ENCODE measurements around the gene NTHL1.

NTHL1 gene

DNA sequence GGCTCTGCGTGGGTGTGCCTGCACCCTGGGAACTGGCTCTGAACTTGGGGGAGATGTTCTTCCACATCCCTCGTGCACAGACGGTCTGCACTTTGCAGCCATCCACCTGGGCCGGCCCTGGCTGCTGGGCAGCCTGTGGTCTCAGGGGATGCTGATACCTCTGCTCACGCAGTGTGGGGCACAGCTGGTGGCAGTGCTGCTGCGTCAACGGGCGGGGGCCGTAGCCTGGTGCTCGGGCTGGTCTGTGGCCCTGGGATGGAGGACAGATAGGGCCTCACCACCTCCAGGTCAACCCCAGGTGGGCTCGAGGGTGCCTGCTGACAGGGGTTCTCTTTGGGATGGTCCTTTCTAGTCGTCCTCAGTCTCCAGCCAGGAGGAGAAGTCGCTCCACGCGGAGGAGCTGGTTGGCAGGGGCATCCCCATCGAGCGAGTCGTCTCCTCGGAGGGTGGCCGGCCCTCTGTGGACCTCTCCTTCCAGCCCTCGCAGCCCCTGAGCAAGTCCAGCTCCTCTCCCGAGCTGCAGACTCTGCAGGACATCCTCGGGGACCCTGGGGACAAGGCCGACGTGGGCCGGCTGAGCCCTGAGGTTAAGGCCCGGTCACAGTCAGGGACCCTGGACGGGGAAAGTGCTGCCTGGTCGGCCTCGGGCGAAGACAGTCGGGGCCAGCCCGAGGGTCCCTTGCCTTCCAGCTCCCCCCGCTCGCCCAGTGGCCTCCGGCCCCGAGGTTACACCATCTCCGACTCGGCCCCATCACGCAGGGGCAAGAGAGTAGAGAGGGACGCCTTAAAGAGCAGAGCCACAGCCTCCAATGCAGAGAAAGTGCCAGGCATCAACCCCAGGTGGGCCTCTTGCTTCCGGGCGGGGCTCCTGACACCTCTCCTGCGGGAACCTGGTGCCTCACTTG is 36.5 kb upstream of the NTHL1 start:
- no peak for DNase-seq (ENCODE audit: low spot score)

DNA sequence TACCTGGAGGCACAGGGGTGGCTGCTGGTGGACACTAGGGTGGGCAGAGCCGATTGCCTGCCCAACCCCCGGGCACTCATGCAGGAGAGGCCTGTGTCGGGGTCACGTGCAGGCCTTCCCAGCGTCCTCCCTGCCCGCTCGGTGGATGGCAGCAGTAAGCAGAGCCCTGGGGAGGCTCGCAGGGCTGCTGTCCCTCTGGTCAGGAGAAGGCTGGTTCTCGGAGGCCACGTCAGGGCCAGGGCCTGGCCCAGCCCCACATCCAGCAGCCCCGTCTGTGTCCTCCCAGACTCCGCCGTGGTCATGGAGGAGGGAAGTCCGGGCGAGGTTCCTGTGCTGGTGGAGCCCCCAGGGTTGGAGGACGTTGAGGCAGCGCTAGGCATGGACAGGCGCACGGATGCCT is 35.8 kb upstream of the NTHL1 start:
- no peak for DNase-seq (ENCODE audit: low spot score)

DNA sequence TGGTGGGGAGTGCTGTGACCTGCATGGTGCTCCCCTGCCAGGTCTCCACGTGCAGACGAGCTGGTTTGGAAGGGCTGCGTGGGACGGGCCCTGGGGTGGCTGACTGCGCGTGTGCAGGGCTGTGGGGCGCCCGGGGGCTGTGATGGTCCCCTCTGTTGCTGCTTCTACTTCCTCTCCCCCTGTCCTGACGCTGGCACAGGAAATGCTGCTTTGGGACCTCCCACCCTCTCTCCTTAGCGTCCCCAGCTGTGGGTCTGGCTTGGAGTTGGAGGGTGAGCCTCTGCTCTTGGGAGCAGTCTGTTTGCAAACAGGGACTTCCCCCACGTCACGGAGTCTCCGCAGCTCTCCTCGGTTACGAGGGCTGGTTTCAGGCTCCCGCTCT is 35.3 kb upstream of the NTHL1 start:
- DNase-seq (ENCODE audit: low spot score): no peak

DNA sequence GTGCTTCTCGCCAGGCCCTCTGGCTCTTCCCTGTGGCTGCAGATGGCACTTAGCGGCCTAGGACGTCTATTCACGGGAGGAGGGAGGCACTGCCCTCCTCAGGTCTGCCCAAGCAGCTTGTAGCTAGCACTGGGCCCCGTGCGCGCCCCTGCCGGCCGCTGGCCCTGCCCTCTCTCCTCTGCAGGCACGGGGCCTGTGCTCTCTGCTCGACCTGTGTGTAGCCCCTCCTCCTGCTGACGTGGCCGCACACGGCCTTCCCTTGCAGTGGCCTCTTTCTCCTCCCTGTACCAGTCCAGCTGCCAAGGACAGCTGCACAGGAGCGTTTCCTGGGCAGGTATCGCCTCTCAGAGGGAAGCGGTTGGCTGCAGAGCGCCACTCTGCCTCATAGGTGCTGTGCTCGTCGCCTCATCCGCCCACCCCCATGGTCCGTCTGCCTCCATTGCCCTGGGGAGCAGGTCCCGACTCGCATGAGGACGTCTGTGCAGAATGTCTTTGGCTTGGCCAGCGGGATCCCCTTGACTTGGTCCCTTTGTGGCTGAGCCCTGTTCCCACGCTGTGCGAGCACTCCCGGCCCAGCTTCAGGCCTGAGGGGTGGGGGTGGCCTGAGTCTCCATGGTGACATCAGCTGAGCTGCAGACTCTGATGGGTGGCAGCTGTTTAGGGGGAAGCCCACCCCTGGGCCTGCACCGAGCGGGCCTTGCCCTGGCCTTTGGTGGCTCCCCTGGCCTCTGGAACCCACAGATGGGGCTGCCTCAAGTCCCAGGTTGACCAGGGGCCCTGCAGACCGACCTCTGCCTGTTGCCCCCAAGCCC is 34.7 kb upstream of the NTHL1 start:
- no peak for DNase-seq (ENCODE audit: low spot score)

DNA sequence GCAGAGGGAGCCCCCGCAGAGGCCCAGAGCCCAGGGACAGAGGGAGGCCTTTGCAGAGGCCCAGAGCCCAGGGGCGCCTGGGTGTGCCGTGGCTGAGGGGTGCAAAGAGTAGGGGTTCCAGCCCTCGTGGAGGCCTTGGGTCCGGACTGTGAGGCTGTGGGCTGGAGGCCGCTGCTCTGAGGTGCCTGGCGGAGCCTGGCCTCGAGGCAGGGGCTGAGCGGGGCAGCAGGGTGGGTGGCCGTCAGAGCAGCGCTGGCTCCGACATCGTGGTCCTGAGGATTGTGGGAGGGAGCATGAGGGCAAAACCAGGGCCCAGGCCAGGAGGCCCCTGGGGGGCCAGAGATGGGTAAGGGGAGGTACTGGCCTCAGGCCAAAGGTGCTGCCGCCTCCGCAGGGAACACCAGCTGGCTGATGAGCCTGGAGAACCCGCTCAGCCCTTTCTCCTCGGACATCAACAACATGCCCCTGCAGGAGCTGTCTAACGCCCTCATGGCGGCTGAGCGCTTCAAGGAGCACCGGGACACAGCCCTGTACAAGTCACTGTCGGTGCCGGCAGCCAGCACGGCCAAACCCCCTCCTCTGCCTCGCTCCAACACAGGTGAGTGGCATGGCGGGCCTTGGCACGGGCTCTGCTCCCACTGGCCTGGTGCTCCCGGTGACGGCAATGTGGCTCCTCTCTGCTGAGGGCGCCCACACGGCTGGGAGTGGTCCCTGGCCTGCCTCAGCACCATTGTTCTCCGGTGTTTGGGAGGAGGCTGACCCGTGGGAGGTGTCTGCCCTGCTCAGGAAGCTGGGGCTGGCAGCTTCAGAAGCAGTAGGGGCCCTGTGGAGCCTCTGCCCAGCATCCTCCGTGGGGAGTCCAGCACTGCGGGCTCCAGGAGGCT is 33.8 kb upstream of the NTHL1 start:
- DNase-seq (ENCODE audit: low spot score): no peak

DNA sequence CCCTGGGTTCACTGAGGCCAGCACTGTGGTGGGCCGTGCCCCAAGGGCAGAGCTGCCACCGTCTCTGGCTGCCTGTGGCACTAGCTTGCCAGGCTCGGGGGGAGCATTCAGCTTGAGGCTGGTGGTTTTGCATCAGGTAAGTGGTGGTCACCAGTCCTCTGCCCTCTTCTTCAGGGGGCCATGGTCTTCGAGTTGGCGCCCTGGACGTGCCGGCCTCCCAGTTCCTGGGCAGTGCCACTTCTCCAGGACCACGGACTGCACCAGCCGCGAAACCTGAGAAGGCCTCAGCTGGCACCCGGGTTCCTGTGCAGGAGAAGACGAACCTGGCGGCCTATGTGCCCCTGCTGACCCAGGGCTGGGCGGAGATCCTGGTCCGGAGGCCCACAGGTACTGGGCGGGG is 32.4 kb upstream of the NTHL1 start:
- no peak for DNase-seq (ENCODE audit: low spot score)

DNA sequence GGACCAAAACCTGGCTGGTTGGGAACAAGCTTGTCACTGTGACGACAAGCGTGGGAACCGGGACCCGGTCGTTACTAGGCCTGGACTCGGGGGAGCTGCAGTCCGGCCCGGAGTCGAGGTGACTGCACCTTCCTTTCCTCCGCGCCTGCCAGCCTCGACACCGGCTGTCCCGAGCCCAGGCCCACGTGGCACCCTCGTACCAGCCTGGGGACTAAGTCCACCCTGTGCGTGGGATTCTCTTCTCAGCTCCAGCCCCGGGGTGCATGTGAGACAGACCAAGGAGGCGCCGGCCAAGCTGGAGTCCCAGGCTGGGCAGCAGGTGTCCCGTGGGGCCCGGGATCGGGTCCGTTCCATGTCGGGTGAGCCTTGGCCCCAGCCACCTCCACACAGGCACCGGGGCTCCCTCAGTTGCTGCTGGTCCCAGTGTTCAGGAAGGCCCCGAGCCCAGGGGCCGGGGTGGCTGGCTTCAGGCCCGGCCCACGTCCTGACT is 31.7 kb upstream of the NTHL1 start:
- no peak for DNase-seq (ENCODE audit: low spot score)

DNA sequence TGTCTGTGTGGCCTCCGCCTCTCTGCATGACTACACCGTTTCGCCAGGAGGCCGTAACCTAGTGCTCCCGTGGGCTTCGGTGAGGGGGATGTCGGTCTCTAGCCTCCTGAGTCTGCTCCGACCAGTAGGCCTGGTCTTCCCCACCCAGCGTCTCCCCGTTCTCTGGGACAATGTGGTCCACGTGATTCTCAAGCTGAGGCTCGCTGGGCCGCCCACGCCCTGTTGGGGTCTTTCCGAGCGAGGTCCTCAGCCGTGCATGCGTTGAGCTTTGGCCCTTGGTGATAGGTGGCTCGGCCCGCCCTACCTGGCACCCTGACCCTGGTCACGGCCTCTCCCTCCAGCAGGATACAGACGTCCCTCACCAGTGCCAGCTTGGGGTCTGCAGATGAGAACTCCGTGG is 31.1 kb upstream of the NTHL1 start:
- no peak for DNase-seq (ENCODE audit: low spot score)

DNA sequence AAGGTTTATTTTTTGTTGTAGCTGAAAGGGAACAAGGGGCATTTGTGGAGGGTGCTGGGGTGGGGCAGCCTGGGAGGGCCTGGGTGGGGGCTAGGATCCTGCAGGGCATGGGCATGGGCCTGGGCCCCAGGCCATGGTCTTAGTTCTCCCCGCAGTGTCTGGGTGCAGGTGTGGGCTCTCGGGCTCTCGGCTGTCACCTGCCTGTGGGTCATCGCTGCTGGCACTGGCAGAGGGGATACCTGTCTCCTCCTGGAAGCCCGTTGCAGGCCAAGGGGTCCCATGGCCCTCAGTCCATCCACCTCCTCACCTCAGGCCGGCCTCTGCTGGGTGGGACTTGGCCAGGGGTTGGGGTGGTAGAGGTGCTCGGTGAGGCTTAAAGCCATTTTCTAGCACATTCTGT is 30.5 kb upstream of the NTHL1 start:
- DNase-seq (ENCODE audit: low spot score): no peak

DNA sequence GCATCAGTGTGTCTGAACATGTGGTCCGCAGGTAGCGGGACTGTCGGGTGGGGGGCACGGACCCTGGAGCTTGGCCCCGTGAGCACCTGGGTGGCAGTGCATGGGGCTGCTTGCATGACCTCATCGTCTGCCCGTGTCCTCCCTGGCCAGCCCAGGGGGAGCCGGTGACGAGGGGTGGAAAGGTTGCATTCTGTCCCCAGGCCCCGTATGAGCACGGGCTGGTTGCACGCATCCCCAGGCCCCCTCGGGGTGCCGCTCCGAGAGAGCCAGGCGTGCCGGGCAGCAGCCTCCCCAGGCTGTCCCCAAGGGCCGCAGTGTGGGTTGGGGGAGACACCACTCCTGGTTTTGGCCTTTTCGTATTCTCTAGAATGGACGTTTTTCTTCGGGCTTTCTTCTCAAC is 30.1 kb upstream of the NTHL1 start:
- no peak for DNase-seq (ENCODE audit: low spot score)

DNA sequence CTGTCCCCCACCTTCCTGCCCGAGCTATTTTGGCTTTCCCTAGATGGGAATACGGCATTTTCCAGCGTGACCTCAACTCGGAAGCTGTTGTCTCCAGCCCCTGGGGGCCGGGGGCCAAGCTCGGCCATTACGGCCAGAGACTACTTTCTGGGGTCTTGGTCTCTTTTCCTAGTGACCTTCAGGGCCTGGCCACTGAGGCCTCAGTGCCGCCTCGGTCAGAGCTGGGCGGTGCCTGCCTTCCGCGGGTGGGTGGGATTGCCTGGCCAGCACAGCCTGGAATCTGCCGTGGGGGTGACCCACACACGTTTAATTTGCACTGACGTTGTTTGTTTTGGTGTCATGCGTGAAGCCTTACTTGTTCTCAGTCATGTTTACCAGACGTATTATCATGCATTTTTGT is 29.4 kb upstream of the NTHL1 start:
- DNase-seq (ENCODE audit: low spot score): no peak

DNA sequence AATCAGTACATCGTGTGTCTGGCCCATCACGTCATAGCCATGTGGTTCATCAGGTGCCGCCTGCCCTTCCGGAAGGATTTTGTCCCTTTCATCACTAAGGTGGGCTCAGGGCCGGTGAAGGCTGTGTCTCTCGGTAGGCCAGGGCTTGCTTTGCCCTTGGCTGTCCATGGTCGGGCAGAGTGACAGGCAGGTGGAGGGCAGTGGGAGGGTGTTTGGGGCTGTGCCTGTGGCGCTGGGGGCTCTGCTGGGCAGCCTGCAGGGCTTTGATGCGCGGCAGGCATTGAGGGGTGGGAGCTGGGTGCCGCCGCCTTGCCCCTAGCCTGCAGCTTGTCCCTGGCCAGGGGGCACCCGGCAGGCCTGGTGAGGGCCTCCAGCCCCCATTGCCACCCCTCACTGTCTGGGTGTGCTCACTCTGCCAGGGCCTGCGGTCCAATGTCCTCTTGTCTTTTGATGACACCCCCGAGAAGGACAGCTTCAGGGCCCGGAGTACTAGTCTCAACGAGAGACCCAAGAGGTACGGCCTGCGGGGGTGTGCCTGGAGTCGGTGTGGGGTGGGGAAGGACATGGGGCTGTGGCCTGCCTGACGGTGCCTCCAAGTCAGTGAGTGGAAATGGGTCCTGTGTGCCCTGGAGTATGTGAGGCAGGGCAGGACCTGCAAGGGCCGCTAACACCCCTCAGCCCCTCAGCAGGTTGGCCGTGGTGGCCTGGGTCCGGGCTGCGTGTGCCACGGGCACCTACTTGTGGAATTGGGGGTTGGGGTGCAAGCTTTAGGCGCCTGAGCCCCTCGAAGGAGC is 28.6 kb upstream of the NTHL1 start:
- DNase-seq (ENCODE audit: low spot score): no peak

DNA sequence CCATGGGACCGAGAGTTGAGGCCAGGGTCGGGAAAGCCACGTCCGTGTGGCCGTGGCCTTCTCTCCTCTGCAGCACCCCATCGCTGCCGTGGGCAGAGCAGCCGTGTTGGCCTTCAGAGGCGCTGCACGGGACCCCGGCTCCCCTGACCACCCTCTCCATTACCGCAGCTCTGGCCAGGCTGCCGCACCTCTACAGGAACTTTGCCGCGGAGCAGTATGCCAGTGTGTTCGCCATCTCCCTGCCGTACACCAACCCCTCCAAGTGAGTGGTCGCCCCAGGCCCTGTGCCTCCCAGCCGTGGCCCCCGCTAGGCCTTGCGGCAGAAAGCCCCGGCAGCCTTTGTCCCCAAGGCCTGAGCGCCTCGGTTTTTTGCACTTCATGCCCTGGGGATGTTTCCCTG is 28.0 kb upstream of the NTHL1 start:
- no peak for DNase-seq (ENCODE audit: low spot score)

DNA sequence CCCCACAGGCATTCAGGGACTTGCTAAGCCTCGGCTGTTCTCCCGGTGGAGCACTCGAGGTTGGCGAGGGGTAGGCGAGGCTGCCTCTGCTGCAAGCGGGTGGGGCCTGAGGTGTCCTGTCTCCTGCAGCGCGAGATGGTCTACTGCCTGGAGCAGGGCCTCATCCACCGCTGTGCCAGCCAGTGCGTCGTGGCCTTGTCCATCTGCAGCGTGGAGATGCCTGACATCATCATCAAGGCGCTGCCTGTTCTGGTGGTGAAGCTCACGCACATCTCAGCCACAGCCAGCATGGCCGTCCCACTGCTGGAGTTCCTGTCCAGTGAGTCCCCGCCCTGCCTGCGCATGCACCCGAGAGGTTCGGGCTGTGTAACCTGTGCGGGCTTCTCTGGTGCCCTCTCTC is 26.4 kb upstream of the NTHL1 start:
- no peak for DNase-seq (ENCODE audit: low spot score)

DNA sequence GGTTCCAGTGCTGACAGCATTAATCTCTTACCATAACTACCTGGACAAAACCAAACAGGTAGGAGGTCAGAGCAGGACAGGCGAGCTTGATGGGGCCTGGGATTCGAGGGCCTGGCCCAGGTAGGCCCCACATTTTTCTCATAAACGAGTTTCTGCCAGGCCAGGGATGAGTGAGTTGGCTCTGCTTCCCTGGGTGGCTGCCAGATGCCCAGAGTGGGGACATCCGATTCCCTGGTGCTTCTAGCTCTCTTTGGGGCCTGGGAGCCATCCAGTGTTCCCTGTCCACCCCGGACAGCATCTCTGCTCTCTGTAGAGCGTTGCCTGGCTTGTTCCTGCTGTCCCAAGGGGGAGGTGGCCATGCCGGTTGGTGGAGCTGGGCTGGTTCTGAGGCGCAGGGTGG is 25.3 kb upstream of the NTHL1 start:
- DNase-seq (ENCODE audit: low spot score): no peak

DNA sequence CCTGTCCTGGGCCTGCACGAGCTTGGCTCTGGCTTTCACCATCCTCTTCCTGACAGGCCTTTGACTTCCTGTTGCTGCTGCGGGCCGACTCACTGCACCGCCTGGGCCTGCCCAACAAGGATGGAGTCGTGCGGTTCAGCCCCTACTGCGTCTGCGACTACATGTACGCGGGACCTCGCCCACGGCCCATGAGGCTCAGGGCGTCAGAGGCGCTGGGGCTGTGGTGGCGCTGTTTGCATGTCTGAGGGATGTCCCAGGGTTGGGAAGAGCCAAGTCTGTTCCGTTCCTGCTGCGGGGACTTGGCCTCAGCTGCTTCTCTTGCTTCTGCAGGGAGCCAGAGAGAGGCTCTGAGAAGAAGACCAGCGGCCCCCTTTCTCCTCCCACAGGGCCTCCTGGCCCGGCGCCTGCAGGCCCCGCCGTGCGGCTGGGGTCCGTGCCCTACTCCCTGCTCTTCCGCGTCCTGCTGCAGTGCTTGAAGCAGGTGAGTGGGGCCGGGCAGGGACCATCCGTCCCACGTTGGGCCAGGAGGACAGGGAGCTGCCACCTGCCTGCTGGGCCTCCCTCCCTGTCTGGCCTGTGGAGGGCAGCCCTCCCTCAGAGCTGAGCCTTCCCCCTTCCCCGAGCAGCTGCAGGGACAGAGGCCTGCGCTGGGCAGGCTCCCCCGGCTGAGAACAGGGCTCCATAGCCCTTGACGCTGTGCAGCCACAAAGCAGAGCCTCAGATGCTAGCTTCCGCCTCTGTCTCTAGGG is 24.0 kb upstream of the NTHL1 start:
- DNase-seq (ENCODE audit: low spot score): no peak

DNA sequence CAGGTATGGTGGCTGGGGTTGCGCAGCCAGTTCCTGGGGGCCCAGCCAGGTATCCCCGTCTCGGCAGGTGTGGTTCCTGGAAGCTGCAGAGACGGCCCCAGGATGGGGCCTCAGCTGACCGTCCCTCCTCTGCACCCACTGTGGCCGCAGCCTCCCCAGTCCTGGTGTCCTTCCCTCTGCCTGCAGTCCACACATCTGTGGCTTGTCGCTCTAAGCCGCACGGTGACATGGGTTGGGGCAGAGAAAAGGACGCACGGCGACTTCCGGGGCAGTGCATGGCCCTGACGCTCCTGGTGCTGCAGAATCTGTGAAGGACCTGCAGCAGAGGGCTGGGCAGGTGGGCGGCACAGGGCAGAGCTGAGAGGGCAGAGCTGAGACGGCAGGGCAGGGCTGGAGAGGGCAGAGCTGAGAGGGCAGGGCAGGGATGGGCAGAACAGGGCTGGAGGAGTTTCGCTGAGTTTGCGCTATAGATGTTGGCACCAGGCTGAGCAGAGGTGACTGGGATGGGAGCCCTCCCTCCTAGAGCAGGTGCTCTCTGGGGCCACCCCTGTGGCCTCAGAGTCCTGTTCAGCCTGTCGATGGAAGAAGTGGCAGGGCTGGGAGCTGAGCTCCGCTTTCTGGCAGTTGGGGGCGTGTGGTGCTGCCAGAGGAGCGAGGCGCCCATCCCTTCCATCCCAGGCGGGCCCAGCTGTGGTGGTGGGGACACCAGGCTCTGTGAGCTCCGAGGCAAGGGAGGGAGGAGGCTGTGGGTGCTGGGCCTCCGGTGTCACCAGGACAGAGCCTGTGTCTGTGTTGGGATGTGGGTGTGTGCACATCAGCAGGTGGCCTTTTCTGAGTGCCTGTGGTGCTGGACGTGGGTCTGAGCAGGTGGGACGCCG is 23.2 kb upstream of the NTHL1 start:
- no peak for DNase-seq (ENCODE audit: low spot score)

DNA sequence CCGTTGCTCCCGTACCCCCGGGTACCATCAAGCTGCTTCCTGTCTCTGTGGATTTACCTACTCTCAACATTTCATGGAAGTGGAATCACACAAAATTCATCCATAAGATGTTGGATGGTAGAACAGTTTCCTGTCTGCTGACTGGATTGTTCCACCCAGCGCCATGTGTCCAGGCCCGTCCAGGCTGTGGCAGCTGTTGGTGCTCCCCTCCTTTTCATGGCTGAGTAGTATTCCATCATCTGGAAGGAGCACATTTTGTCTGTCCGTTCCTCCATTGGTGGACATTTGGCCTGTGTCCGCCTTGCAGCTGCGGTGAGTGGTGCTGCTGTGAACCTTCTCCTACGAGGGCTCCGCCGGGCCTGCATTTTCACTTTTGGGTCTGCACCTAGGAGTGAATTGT is 18.5 kb upstream of the NTHL1 start:
- DNase-seq (ENCODE audit: low spot score): no peak

DNA sequence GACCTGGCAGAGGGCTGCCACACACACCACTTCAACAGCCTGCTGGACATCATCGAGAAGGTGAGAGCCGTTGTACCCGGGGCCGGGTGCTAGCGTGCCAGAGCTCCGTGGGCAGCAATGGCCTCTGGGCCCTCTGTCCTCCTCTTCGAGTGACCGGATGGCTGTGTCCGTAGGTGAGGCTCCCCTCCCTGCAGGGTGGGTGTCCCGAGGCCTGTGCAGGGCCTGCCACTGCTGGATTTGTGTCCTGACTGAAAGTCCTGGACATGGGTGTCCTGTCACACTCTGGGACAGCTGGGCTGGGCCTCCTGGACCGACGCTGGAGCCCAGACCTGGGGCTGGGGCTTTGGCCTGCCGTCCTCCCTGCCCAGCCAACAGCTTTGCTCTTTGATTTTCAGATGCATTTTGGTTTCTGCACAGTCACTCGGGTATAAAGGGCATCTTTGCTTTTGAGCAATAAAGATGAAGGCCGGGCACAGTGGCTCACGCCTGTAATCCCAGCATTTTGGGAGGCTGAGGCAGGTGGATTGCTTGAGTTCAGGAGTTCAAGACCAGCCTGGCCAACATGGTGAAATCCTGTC is 16.8 kb upstream of the NTHL1 start:
- no peak for DNase-seq (ENCODE audit: low spot score)
